GM20000 (cell line): ENCODE measurements around the gene RGP1.

Experiments
- DNase-seq: peaks from one replicate; pipeline ENCODE4 v3.0.0; 2012; ENCODE audit warnings: low spot score
- CTCF ChIP-seq: IDR thresholded peaks from 2 replicates; pipeline ENCODE4 v1.5.1; 2012; ENCODE audit warnings: mild to moderate bottlenecking, control low read depth; ENCODE audit errors: extremely low read depth, missing control alignments

RGP1 gene

DNA sequence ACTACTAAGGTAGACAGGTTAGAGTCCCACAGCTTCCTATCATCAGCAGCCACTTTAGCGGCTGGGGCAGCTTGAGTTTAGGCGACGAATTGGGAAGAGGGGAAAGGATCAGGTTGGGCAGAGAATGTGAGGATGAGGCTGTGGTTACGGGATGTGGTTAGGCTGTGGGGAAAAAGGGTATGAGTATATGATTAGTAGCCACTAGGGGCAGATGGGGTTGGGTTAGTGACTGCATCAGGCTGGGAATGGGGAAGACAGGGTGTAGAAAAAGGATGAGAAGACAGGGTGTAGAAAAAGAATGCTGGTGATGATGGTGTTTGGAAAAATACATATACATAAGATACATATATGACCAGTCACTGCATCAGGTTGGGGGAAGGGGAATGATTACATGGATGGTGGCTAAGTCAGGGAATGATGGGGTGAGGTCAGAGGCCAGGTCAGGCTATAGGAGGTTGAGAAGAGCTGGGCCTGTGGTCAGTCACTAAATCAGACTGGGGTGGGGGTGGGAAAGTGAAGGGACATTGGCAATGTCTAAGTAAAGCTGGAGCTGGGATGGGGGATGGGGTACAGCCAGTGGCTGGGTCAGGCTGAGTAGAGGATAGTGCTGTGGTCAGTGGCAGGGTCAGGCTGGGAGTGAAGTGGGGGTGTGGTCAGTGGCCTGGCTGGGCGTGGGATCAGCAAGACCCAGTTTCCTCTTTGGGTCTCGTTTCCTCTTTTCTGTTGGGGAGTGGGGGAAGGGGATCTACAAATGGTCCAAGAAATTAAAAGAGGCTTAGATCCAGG, 19.2 kb upstream of the RGP1 start:
- peak; percentile 16 for TF ChIP-seq CTCF
- peak; percentile 48 for DNase-seq

DNA sequence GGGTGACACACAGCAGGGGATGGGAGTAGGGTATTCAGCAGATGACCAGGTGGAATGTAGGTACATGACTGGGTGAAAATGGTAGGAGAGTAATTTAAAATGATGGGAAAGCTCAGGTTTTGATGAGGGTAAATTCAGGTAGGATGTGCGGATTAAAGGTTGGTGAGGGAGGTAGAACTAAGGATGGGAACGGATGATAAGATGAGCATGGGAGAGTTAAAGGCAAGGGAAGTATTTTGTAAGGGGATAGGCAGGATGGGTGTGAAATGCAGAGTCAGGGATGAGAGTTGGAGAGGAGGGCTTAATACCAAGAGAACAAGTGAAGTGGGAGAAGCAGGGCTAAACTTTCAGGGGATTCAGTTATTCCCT, 18.6 kb upstream of the RGP1 start:
- no peak for DNase-seq
- no peak for TF ChIP-seq CTCF

DNA sequence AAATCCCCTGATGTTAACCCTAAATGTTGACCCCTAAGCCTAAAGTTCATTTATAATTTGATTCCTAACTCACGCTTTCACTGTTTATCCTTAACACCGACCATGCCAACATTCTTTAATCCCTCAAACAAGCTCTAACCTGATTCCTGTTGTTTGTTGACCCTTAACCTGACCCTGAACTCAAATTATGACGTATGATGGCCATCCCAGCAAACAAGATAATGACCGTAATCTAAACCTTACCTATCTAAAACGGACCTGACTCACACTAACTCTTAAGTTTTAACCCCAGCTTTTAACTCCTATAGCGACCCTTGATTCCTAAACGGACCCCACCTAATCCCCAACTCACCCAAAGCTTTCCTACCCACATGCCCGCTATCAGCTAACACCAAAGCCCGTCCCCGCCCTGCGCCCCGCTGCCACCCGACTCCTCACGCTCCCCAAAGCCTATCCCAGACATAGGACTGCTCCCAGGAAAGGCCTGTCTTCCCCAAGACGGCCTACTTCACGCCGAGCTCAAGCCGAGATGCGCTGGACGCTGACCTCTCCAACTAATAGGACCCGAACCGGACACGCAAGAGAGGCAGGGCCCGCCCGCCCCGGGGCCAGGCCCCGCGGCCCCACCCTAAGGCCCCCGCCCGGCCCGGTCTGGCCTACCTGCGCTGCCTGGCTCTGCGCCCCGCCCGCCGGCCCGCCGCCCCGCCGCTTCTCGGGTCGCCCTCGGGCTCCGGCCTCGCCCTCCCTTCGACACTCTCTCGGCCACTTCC, 17.5 kb upstream of the RGP1 start:
- no peak for DNase-seq
- no peak for TF ChIP-seq CTCF

GRCh38 chr9:35732185-35732799, 16.8 kb upstream of the RGP1 start, which contains the start of the genes CREB3 and TLN1:
Gene CREB3 (plus strand): TSS chr9:35732666. CDS start chr9:35732773, 107 bp downstream.
Gene TLN1 (minus strand): TSS chr9:35732195. CDS start chr9:35725694, 6,501 bp downstream.
- peak; percentile 97 for DNase-seq
- TF ChIP-seq CTCF, result peak; percentile 33

GRCh38 chr9:35732800-35733541, 16.1 kb upstream of the RGP1 start:
- DNase-seq, result peak; percentile 57
- no peak for TF ChIP-seq CTCF

GRCh38 chr9:35734096-35734495, 15.0 kb upstream of the RGP1 start:
- TF ChIP-seq CTCF, result no peak
- DNase-seq, result no peak
